K562 (cell line): ENCODE measurements around the gene GNAQ. TPM values are rescaled to one million over a fixed set of nuclear protein-coding genes. Genes with fewer than 3 reads are reported as not detected.

Source experiments
- ATAC-seq: fragments of 200-7000 bp; cut with Tn5 transposase; 3 replicates; pipeline ENCODE4 v1.9.1; 2020; ENCODE audit warnings: moderate library complexity
- BruUV-seq: library from RNA; stranded (reverse); fragments of 400-500 nt; replicated peaks from 2 replicates; lab custom pipeline; 2021; lab: Mats Ljungman, UMichigan
- CTCF ChIA-PET: fragments of 300-600 bp; formaldehyde crosslinking; extraction: SDS; loops from one replicate; lab custom pipeline; 2021; ENCODE audit warnings: low intra/inter-chr PET ratio; lab: Yijun Ruan, JAX
- POLR2A ChIA-PET: fragments of 300-600, 350-650 bp; sonication (Branson Sonifier 250); formaldehyde crosslinking; extraction: SDS; loops from one replicate; lab custom pipeline; 2021; ENCODE audit warnings: antibody characterized with exemption, inconsistent platforms; lab: Yijun Ruan, JAX
- DNase-seq, 4 experiments: peaks; one replicate each; pipeline versions ENCODE4 v3.0.0 to v3.0.0-alpha.2; 2011 to 2018; ENCODE audit warnings: low spot score in 3 of 4, mixed read lengths in 3 of 4; ENCODE audit errors: extremely low read depth in 1 of 4
- FAIRE-seq: peaks from 2 replicates; lab custom pipeline; 2011; peaks lifted over from hg19 to GRCh38; lab: Jason Lieb, UNC
- H2AFZ ChIP-seq: 2 replicates; pipeline ENCODE4 v1.6.0; 2011; ENCODE audit warnings: low read depth, low read length, control low read depth, inconsistent platforms
- H3K27ac ChIP-seq: fragments of 200-600 bp; 3 replicates; pipeline ENCODE4 v1.8.0; 2011; ENCODE audit warnings: low read depth, mild to moderate bottlenecking, control low read depth, inconsistent platforms, low read length, moderate library complexity, mixed read lengths; ENCODE audit errors: extremely low read depth
- H3K27me3 ChIP-seq, 2 experiments: fragments of 300-600 bp in 1 of 2; 2 replicates in 1 of 2; 3 replicates in 1 of 2; pipeline versions ENCODE4 v1.6.0 to v1.8.0; 2011; ENCODE audit warnings: inconsistent platforms in 2 of 2, low read length in 2 of 2, mild to moderate bottlenecking in 1 of 2, mixed read lengths in 1 of 2, moderate library complexity in 1 of 2; ENCODE audit not compliant: control insufficient read depth in 2 of 2, insufficient read depth in 2 of 2
- H3K36me3 ChIP-seq: fragments of 300-600 bp; 3 replicates; pipeline ENCODE4 v1.8.0; 2011; ENCODE audit warnings: mild to moderate bottlenecking, low read length, inconsistent platforms; ENCODE audit not compliant: control insufficient read depth, insufficient read depth
- H3K4me1 ChIP-seq, 2 experiments: fragments of 200-600 bp in 1 of 2; replicated peaks in 1 of 2; 2 replicates in 1 of 2; 3 replicates in 1 of 2; pipeline versions ENCODE4 v1.5.1 to v1.8.0; 2011; ENCODE audit warnings: inconsistent platforms in 2 of 2, low read length in 2 of 2, mild to moderate bottlenecking in 1 of 2, mixed read lengths in 1 of 2, moderate library complexity in 1 of 2; ENCODE audit not compliant: control insufficient read depth in 2 of 2, insufficient read depth in 2 of 2
- H3K4me2 ChIP-seq: 2 replicates; pipeline ENCODE4 v1.6.1; 2011; ENCODE audit warnings: low read length, control low read depth, inconsistent platforms, mixed read lengths; ENCODE audit not compliant: insufficient read depth
- H3K4me3 ChIP-seq: fragments of 200-600 bp; sonication (generic), shearing (Covaris generic); 2 replicates; pipeline ENCODE4 v1.5.1; 2016; ENCODE audit warnings: control low read depth, inconsistent platforms
- H3K79me2 ChIP-seq: fragments of 200-600 bp; 3 replicates; pipeline ENCODE4 v1.8.0; 2011; ENCODE audit warnings: low read length, inconsistent platforms; ENCODE audit not compliant: control insufficient read depth, insufficient read depth
- H3K9ac ChIP-seq, 2 experiments: 2 replicates each; pipeline versions ENCODE4 v1.6.0 to v1.6.1; 2011; ENCODE audit warnings: low read depth in 2 of 2, low read length in 2 of 2, control low read depth in 1 of 2, inconsistent platforms in 1 of 2, mild to moderate bottlenecking in 1 of 2, mixed read lengths in 1 of 2; ENCODE audit not compliant: insufficient read depth in 1 of 2
- H3K9me1 ChIP-seq: one replicate; pipeline ENCODE4 v1.6.0; 2011; ENCODE audit warnings: inconsistent platforms, mild to moderate bottlenecking, low read length, moderate library complexity; ENCODE audit not compliant: control insufficient read depth, insufficient read depth
- H3K9me3 ChIP-seq: replicated peaks from 2 replicates; pipeline ENCODE4 v1.5.1; 2011; ENCODE audit warnings: low read depth, low read length, inconsistent platforms; ENCODE audit not compliant: control insufficient read depth, insufficient read depth
- H4K20me1 ChIP-seq: replicated peaks from 2 replicates; pipeline ENCODE4 v1.6.1; 2011; ENCODE audit warnings: low read length, inconsistent platforms, mixed read lengths; ENCODE audit not compliant: control insufficient read depth, insufficient read depth
- FOXM1 ChIP-seq, 2 experiments: fragments of 450-650 bp in 1 of 2; sonication (generic) in 1 of 2; formaldehyde crosslinking in 1 of 2; IDR thresholded peaks; 2 replicates each; pipeline versions ENCODE4 v1.6.1 to v1.9.0; 2017 to 2022; ENCODE audit warnings: low read depth in 2 of 2, mild to moderate bottlenecking in 2 of 2, missing genetic modification reagents in 1 of 2, moderate library complexity in 1 of 2
- GATAD2B ChIP-seq: fragments of 450-650 bp; IDR thresholded peaks from 2 replicates; pipeline ENCODE4 v1.6.1; 2017; ENCODE audit warnings: mild to moderate bottlenecking, borderline replicate concordance
- HEY1 ChIP-seq: fragments of 250-450 bp; sonication (Bioruptor Pico); IDR thresholded peaks from 2 replicates; pipeline ENCODE4 v1.5.0; 2020; ENCODE audit warnings: mild to moderate bottlenecking, moderate library complexity, borderline replicate concordance
- MYC ChIP-seq, 2 experiments: fragments of 250-450 bp in 1 of 2; sonication (Bioruptor Pico) in 1 of 2; IDR thresholded peaks; 2 replicates each; pipeline versions ENCODE4 v1.5.1 to v1.6.1; 2012 to 2021; ENCODE audit warnings: low read depth in 2 of 2, borderline replicate concordance in 1 of 2, improper control_type of control experiment in 1 of 2, low read length in 1 of 2, mild to moderate bottlenecking in 1 of 2, moderate library complexity in 1 of 2
- RBM34 ChIP-seq: fragments of 200-400 bp; formaldehyde crosslinking; IDR thresholded peaks from 2 replicates; pipeline ENCODE4 v1.6.1; 2018; ENCODE audit warnings: low read length, borderline replicate concordance; ENCODE audit not compliant: insufficient read depth
- WGBS: fragments of 100-300 bp; shearing (Covaris generic); methylation state at CpG from one replicate; pipeline ENCODE4 v1.1.6; 2016; ENCODE audit warnings: low coverage, mixed read lengths; ENCODE audit not compliant: insufficient coverage; ENCODE audit errors: missing lambda C conversion rate; 5-methylcytosine and 5-hydroxymethylcytosine counted together
- in situ Hi-C: fragments of 300-500 bp; cut with MboI; formaldehyde crosslinking; loops from 4 replicates; pipeline ENCODE4 v1.15.0; 2018; ENCODE audit warnings: inconsistent platforms, mixed read lengths
- intact Hi-C: fragments of 100-400 bp; cut with micrococcal nuclease; formaldehyde crosslinking; loops from 2 replicates; pipeline ENCODE4 v1.14.2; 2022
- polyA plus RNA-seq, 8 experiments: library from polyadenylated mRNA; depleted of rRNA in 4 of 8; stranded (reverse) in 5 of 8; unstranded in 3 of 8; fragments of >200 nt; fragmentation: Nextera tagmentation in 2 of 8; fragmentation: Illumina TruSeq in 1 of 8; extraction: Ambion mirVana in 2 of 8; extraction: Trizol in 1 of 8; gene quantifications; 2 replicates each; pipeline versions ENCODE4 v1.2.1 to v1.2.3, GENCODE V29; 2011 to 2014; ENCODE audit warnings: inconsistent platforms in 1 of 8, missing spikeins in 1 of 8
- total RNA-seq, 7 experiments: library from RNA; depleted of rRNA in 6 of 7; stranded (reverse); fragments of >200 nt in 6 of 7; fragmentation: Illumina TruSeq in 2 of 7; extraction: Trizol in 2 of 7; gene quantifications; 2 replicates each; pipeline versions ENCODE4 v1.2.1 to v1.2.3, GENCODE V29; 2011 to 2021; ENCODE audit warnings: low replicate concordance in 1 of 7

The GNAQ gene
- total and polyA plus RNA-seq, 9 of the 15 experiments (the other 6 are each of a cell fraction or from before 2014, with no cell fraction given): 4.8 to 27.9 (median 17.5) TPM

DNA sequence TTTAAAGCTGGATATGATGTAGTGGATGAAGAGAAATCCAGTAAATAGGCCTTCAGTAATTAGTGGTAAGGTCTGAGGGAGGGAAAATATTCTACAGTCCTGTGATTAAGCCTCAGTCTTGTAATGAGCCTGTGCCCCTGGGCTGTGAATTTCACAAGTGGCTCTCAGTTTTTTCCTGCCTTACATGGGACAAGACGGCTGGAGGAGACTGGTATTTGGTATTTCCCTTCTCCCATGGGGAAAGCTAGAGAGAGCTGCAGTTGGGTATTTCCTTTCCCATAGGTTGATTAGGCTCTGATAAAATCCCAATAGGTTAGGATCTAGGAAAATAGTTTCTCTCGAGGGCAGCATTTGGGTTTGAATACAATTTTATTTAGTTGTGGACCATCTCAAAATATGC is 321.3 kb downstream of the GNAQ start (continued):
- TF ChIP-seq FOXM1 (IDR thresholded peaks at IDR 0.05; ENCODE audit: low read depth): no peak
- no peak for TF ChIP-seq FOXM1 (CRISPR knock-in tag; IDR thresholded peaks at IDR 0.05; ENCODE audit: low read depth)
- no peak for TF ChIP-seq RBM34

DNA sequence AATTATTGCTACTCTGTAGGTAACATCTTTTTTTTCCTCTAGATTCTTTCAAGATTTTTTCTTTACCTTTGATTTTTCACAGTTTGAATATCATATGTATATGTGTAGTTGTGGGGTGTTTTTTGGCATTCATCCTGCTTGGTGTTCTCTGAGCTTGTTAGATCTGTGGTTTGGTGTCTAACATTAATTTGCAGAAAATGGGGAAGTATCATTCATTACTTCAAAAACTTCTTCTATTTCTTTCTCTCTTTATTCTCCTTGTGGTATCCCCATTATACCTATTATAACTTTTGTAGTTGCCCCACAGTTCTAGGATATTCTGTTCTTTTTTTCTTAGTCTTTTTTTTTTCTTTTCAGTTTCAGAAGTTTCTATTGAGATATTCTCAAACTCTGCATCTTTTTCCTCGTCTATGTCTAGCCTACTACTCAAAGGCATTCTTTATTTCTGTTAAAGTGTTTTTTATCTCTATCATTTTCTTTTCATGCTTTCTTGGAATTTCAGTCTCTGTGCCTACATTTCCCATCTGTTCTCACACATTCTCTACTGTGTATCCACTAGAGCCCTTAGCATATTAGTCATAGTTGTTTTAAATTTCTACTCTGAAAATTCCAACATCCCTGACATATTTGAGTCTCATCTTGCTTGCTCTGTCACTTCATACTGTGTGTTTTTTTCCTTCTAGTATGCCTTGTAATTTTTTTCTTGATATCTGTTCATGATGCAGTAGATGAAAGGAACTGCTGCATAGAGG is 323.4 kb downstream of the GNAQ start:
- no peaks in the 10 kb centered on the region for H3K27me3 ChIP-seq
- no peaks in the 10 kb centered on the region for H4K20me1 ChIP-seq
- no peak overlapping the region for H3K4me3 ChIP-seq
- no peak for FAIRE-seq
- in situ Hi-C loops: no loop called here
- H3K27ac ChIP-seq: no peak overlapping the region
- TF ChIP-seq MYC (IDR thresholded peaks at IDR 0.05; ENCODE audit: low read depth, low read length) (no peak), MYC (CRISPR knock-in tag; IDR thresholded peaks at IDR 0.05; ENCODE audit: borderline replicate concordance, low read depth) (no peak), HEY1 (CRISPR knock-in tag) (no peak), GATAD2B (no peak)
- ATAC-seq: no peak
- H3K9me3 ChIP-seq: no peaks in the 10 kb centered on the region
- no peak for DNase-seq
- POLR2A ChIA-PET: no interaction called here
- no peaks in the 10 kb centered on the region for H3K79me2 ChIP-seq
- no peak overlapping the region for H2AFZ ChIP-seq
- intact Hi-C loops: no loop called here
- no peaks in the 10 kb centered on the region for H3K36me3 ChIP-seq
- no TSS peak for BruUV-seq
- no peaks in the 10 kb centered on the region for H3K9me1 ChIP-seq
- H3K4me1 ChIP-seq: peaks cover 0 to 4% of the 10 kb centered on the region in 2 experiments; a peak in 2 of 5 replicates
- CTCF ChIA-PET: no interaction called here
- H3K4me2 ChIP-seq: no peak overlapping the region
- H3K9ac ChIP-seq: no peak overlapping the region
- no CpG with 5 or more reads among the region's 1 CpG for WGBS
